Kidney (tissue), 14 donors: ENCODE measurements around the gene GABPB1. TPM values are rescaled to one million over a fixed set of nuclear protein-coding genes. Genes with fewer than 3 reads are reported as not detected.

Experiments used
- DNase-seq, 5 donors: peaks; one replicate each; pipeline ENCODE4 v3.0.0-alpha.2; 2013 to 2020
- FAIRE-seq: peaks from 2 replicates; lab custom pipeline; 2012; peaks lifted over from hg19 to GRCh38; lab: Jason Lieb, UNC
- H3K27ac ChIP-seq, 2 donors: one replicate each; pipeline ENCODE4 v1.7.0; 2013; ENCODE audit warnings: low read depth in 2 of 2, low read length in 2 of 2, inconsistent platforms in 1 of 2
- H3K27me3 ChIP-seq: one replicate; pipeline ENCODE4 v1.7.1; 2013; ENCODE audit warnings: low read length, inconsistent platforms; ENCODE audit not compliant: control insufficient read depth, insufficient read depth
- H3K36me3 ChIP-seq, 3 donors: one replicate each; pipeline versions ENCODE4 v1.7.0 to v1.7.1; 2013; ENCODE audit warnings: low read length in 3 of 3, control low read depth in 1 of 3, inconsistent platforms in 1 of 3; ENCODE audit not compliant: insufficient read depth in 3 of 3, control insufficient read depth in 2 of 3
- H3K4me1 ChIP-seq, 3 donors: one replicate each; pipeline versions ENCODE4 v1.7.0 to v1.7.1; 2013; ENCODE audit warnings: low read length in 3 of 3, inconsistent platforms in 1 of 3, low read depth in 1 of 3; ENCODE audit not compliant: control insufficient read depth in 2 of 3, insufficient read depth in 2 of 3
- H3K4me3 ChIP-seq, 3 donors: one replicate each; pipeline versions ENCODE4 v1.7.0 to v1.8.1; 2013; ENCODE audit warnings: low read length in 3 of 3, control low read depth in 1 of 3, inconsistent platforms in 1 of 3
- H3K9ac ChIP-seq, 3 donors: one replicate each; pipeline versions ENCODE4 v1.7.0 to v1.7.1; 2013; ENCODE audit warnings: low read length in 3 of 3, control low read depth in 1 of 3, inconsistent platforms in 1 of 3
- H3K9me3 ChIP-seq, 3 donors: one replicate each; pipeline versions ENCODE4 v1.7.0 to v1.7.1; 2013; ENCODE audit warnings: low read length in 3 of 3, control low read depth in 1 of 3, inconsistent platforms in 1 of 3; ENCODE audit not compliant: control insufficient read depth in 2 of 3, insufficient read depth in 1 of 3
- CTCF ChIP-seq: IDR thresholded peaks from 3 replicates; pipeline ENCODE4 v1.5.1; 2012; ENCODE audit warnings: mild to moderate bottlenecking, moderate library complexity, borderline replicate concordance; ENCODE audit not compliant: insufficient read depth; ENCODE audit errors: extremely low read depth
- intact Hi-C: fragments of 100-400 bp; cut with DNase I; formaldehyde crosslinking; loops from one replicate; pipeline ENCODE4 v1.11.1; 2022
- polyA plus RNA-seq: library from polyadenylated mRNA; stranded (reverse); fragments of 350-450 nt; fragmentation: Illumina TruSeq; extraction: RNeasy Lipid Tissue Mini Kit (QIAGEN cat#74804); gene quantifications from one replicate; pipeline ENCODE4 v1.2.3, GENCODE V29; 2014; ENCODE audit warnings: low read depth, low replicate concordance; ENCODE audit not compliant: insufficient read depth
- total RNA-seq: library from RNA; stranded (reverse); fragmentation: NEBNext Ultra II Directional; extraction: Animal tissue kit (Norgen Biotek cat#: 25700); gene quantifications from one replicate; pipeline ENCODE4 v1.2.1, GENCODE V29; 2021
- donor health status: control.
- donor health status: control.
- donor health status: control.
- donor health status: control.
- donor health status: control.
- donor health status: DM: yes; HTN: yes; CAD: no.
- donor health status: Normal renal cell carcinoma (clear cell type).

Gene GABPB1
- total and polyA plus RNA-seq, 2 donors from 2014 or later = 6.2 to 20.6 TPM

- no peak for TF ChIP-seq CTCF
- Histone ChIP-seq H3K36me3 (no peaks in the 10 kb centered on the region), H3K9ac (no peak overlapping the region), H3K4me3 (no peak overlapping the region), H3K4me1 (no peaks in the 10 kb centered on the region), H3K27ac (no peak overlapping the region), H3K9me3 (no peaks in the 10 kb centered on the region), H3K27me3 (no peaks in the 10 kb centered on the region)
- no peak for DNase-seq
- FAIRE-seq = no peak
- intact Hi-C loops = no loop called here
These were observed 87.4 kb downstream of the GABPB1 start for GRCh38 chr15:50267577-50267976.

GRCh38 chr15:50265620-50266019 lies 89.4 kb downstream of the GABPB1 start, which contains the start of gene HDC:
HDC (minus strand) TSS chr15:50265726; CDS start chr15:50265623, 103 bp downstream.
- FAIRE-seq (no peak), DNase-seq (peak in 2 of 5 donors; percentile 4 to 19)
- H3K4me1 ChIP-seq = no peaks in the 10 kb centered on the region
- intact Hi-C loops = no loop called here
- H3K27me3 ChIP-seq = no peaks in the 10 kb centered on the region
- no peak within 1 kb of the TSS for H3K4me3 ChIP-seq
- H3K9me3 ChIP-seq = no peaks in the 10 kb centered on the region
- TF ChIP-seq CTCF = no peak
- no peak within 1 kb of the TSS for H3K9ac ChIP-seq
- no peaks in the 10 kb centered on the region for H3K36me3 ChIP-seq
- H3K27ac ChIP-seq = no peak within 1 kb of the TSS

- no peak overlapping the region for H3K27ac ChIP-seq
- H3K27me3 ChIP-seq = no peaks in the 10 kb centered on the region
- H3K4me1 ChIP-seq = no peaks in the 10 kb centered on the region
- no peak overlapping the region for H3K9ac ChIP-seq
- no peak for FAIRE-seq
- DNase-seq = no peak
- H3K36me3 ChIP-seq = no peaks in the 10 kb centered on the region
- no peak for TF ChIP-seq CTCF
- H3K4me3 ChIP-seq = no peak overlapping the region
- intact Hi-C loops = no loop called here
- H3K9me3 ChIP-seq = no peaks in the 10 kb centered on the region
These were observed 92.5 kb downstream of the GABPB1 start for GRCh38 chr15:50262533-50262932.

GRCh38 chr15:50261981-50262380 lies 93.0 kb downstream of the GABPB1 start:
- no peak for TF ChIP-seq CTCF
- DNase-seq = no peak
- FAIRE-seq = no peak
- Histone ChIP-seq H3K9ac (no peak overlapping the region), H3K9me3 (no peaks in the 10 kb centered on the region), H3K27ac (no peak overlapping the region), H3K36me3 (no peaks in the 10 kb centered on the region), H3K27me3 (no peaks in the 10 kb centered on the region), H3K4me1 (no peaks in the 10 kb centered on the region), H3K4me3 (no peak overlapping the region)
- intact Hi-C loops = no loop called here
